ENCODE measurements around the gene PIK3R2.

The PIK3R2 gene

GRCh38 chr19:18112989-18113478 lies 39.9 kb upstream of the PIK3R2 start:
- TF ChIP-seq CTCF (IDR thresholded peaks at IDR 0.05) = peak; percentile 92

- no peak for TF ChIP-seq CTCF (IDR thresholded peaks at IDR 0.05)
Observed at GRCh38 chr19:18113827-18114226, 39.1 kb upstream of the PIK3R2 start.

GRCh38 chr19:18114483-18114882 lies 38.5 kb upstream of the PIK3R2 start:
- TF ChIP-seq CTCF (IDR thresholded peaks at IDR 0.05) = no peak

GRCh38 chr19:18117364-18117691 lies 35.6 kb upstream of the PIK3R2 start:
- TF ChIP-seq CTCF (IDR thresholded peaks at IDR 0.05) = no peak

GRCh38 chr19:18117692-18118378 lies 35.1 kb upstream of the PIK3R2 start:
- no peak for TF ChIP-seq CTCF (IDR thresholded peaks at IDR 0.05)

GRCh38 chr19:18118420-18119012 lies 34.4 kb upstream of the PIK3R2 start:
- TF ChIP-seq CTCF (IDR thresholded peaks at IDR 0.05) = no peak

GRCh38 chr19:18119013-18119716 lies 33.8 kb upstream of the PIK3R2 start:
- no peak for TF ChIP-seq CTCF (IDR thresholded peaks at IDR 0.05)
